GM06990 (cell line): ENCODE measurements around the gene NFATC4.
"Not testable (repeated sequence)": the region's sequence is repeated elsewhere in the genome, so short reads cannot be mapped to it uniquely, and the experiment has no call there.

Experiments
- DNase-seq: peaks from one replicate; pipeline ENCODE4 v3.0.0-alpha.2; 2011; ENCODE audit not compliant: insufficient read length; ENCODE audit errors: extremely low read depth
- H3K27me3 ChIP-seq: replicated peaks from 2 replicates; pipeline ENCODE4 v1.6.0; 2011; ENCODE audit warnings: low read length; ENCODE audit not compliant: control insufficient read depth, insufficient read depth
- H3K36me3 ChIP-seq: 2 replicates; pipeline ENCODE4 v1.5.1; 2011; ENCODE audit warnings: low read length; ENCODE audit not compliant: control insufficient read depth, insufficient read depth
- H3K4me3 ChIP-seq: replicated peaks from 2 replicates; pipeline ENCODE4 v1.5.1; 2011; ENCODE audit warnings: low read depth, mild to moderate bottlenecking, control low read depth, low read length
- TF ChIP-seq, protein P1 (sequence below): IDR thresholded peaks from 2 replicates; pipeline ENCODE4 v1.5.1; 2011; ENCODE audit warnings: low read length, control low read depth, mild to moderate bottlenecking, inconsistent platforms; ENCODE audit not compliant: insufficient read depth, poor library complexity, severe bottlenecking

Gene NFATC4

DNA sequence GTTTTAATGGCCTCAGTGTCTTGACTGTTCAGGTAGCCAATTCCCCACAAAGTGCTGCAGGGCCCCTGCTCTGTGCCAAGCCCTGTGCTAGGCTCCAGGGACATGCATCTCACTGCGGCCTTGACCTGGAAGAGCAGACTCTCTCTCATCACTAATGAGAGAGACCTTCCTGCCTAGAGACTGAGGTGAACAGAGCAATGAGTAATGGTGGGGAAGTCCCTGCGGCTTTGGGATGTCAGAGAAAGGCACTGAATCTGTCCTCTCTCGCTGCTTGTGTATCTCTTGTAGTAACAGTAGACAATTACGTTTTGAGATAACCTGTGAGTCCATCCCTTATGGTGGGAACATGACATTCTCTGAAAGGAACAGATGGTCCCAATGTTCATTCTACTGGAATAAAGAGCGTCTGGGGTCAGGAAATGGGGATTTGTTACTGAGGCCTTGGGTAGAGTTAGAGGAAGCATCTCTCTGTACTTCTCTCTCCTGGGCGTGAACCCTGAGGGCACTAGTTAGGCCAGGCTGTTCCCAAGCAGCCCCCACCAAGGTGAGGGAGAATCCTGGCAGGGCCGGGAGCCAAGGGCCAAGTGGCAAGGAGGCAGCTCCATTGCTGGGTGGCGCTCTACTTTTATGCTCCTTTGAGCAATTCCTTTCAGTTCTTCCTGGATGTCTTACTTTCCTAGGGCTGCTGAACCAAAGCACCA, 13.5 kb downstream of the NFATC4 start:
- Histone ChIP-seq H3K27me3 (no peaks in the 10 kb centered on the region), H3K36me3 (no peaks in the 10 kb centered on the region), H3K4me3 (no peak overlapping the region)
- no peak for DNase-seq
- TF ChIP-seq, protein P1, sequence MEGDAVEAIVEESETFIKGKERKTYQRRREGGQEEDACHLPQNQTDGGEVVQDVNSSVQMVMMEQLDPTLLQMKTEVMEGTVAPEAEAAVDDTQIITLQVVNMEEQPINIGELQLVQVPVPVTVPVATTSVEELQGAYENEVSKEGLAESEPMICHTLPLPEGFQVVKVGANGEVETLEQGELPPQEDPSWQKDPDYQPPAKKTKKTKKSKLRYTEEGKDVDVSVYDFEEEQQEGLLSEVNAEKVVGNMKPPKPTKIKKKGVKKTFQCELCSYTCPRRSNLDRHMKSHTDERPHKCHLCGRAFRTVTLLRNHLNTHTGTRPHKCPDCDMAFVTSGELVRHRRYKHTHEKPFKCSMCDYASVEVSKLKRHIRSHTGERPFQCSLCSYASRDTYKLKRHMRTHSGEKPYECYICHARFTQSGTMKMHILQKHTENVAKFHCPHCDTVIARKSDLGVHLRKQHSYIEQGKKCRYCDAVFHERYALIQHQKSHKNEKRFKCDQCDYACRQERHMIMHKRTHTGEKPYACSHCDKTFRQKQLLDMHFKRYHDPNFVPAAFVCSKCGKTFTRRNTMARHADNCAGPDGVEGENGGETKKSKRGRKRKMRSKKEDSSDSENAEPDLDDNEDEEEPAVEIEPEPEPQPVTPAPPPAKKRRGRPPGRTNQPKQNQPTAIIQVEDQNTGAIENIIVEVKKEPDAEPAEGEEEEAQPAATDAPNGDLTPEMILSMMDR, result no peak

DNA sequence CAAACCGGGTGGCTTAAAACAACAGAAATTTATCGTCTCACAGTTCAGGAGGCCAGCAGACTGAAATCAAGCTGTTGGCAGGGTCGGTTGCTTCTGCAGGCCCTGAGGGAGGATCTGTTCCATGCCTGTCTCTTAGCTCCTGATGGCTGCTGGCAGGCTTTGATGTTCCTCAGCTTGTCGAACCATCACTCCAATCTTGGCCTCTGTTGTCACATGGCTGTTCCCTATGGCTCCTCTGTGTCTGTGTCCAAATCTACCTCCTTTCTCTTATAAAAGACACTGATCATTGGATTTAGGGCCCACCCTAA, 14.0 kb downstream of the NFATC4 start:
- no peak for DNase-seq
- Histone ChIP-seq H3K4me3 (no peak overlapping the region), H3K36me3 (no peaks in the 10 kb centered on the region), H3K27me3 (no peaks in the 10 kb centered on the region)
- TF ChIP-seq, protein P1, result no peak

DNA sequence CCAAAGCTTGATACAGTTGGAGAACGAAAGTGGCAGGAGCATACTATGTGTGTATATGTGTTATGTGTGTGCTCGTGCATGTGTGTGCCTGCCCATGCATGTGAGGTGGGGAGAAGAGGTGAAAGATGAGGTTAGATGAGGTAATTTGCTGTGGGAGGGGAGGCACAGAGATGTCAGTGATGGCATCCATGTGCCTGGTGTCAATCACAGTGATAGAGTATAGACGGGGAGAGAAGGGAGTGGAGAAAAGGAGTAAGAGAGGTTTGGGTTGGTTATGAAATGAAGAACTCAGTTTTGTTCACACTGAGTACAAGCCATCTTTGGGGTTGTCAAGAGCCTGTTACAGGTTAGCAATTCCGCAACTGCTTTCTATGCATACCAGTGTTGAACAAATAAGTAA, 16.2 kb downstream of the NFATC4 start:
- H3K36me3 ChIP-seq, result no peaks in the 10 kb centered on the region
- H3K27me3 ChIP-seq, result no peaks in the 10 kb centered on the region
- TF ChIP-seq, protein P1, result no peak
- DNase-seq, result no peak
- no peak overlapping the region for H3K4me3 ChIP-seq

DNA sequence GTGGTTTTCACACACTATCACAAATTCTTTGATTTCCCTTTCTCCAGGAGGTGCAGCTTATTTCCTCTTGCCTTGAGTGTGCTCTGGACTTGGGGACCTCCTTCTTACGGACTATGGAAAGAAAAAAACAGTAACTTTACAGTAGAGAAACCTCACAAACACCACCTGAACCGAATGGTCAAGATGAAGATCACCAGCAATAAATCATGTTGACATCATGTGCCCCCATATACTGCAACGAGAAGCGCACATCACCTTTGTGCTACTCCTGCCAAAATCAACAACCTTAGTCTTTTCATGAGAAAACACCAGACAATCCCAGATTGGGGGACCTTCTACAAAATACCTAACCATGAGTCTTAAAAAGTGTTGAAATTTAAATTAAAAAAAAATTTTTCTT, 17.5 kb downstream of the NFATC4 start:
- H3K4me3 ChIP-seq, result no peak overlapping the region
- H3K27me3 ChIP-seq, result no peaks in the 10 kb centered on the region; the same call in 1 of the 2 replicates
- TF ChIP-seq, protein P1, result no peak
- DNase-seq, result no peak
- no peaks in the 10 kb centered on the region for H3K36me3 ChIP-seq

DNA sequence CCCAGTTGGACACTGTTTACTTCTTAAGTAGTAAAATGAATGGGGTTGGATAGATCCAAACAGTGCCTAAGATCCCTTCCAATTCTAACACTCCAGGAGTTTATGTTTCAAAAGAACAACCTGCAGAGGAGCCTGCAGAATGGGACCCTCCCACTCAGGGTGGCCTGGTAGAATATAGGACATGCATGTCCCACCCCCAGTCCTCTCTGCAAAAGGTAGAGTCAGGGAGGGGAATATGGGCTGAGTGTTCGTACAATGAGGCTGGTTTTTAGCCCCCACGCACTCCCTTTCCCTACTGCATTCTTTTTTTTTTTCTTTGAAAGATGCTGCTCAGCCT, 19.0 kb downstream of the NFATC4 start:
- Histone ChIP-seq H3K36me3 (no peaks in the 10 kb centered on the region), H3K27me3 (no peaks in the 10 kb centered on the region; the same call in 1 of the 2 replicates), H3K4me3 (no peak overlapping the region)
- DNase-seq, result no peak
- TF ChIP-seq, protein P1, result no peak

DNA sequence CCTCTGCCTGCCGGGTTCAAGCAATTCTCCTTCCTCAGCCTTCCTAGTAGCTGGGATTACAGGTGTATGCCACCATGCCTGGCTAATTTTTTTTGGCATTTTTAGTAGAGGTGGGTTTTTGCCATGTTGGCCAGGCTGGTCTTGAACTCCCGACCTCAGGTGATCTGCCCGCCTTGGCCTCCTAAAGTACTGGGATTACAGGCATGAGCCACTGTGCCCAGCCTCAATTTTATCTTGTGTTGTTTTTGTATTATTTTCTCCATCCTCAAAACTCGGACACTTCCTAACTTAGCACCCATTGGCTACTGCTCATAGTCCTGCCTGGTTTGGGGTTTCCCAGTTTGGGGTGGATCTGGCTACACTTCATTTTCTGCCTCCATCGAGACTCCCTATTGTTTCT, 19.6 kb downstream of the NFATC4 start:
- not testable (repeated sequence) for DNase-seq, H3K36me3 ChIP-seq, H3K4me3 ChIP-seq, H3K27me3 ChIP-seq
